Stimulated activated CD8-positive, alpha-beta memory T cell treated with anti-CD3 and anti-CD28 coated beads, Interleukin-7, amount 100 ng/mL, for 48 hours (primary cell): Measurements from ENCODE around the gene YARS2.

Source experiments
- DNase-seq, 2 donors: peaks; one replicate each; pipeline ENCODE4 v3.0.0-alpha.2; 2020; ENCODE audit warnings: low read depth in 1 of 2; ENCODE audit errors: extremely low read depth in 1 of 2

The YARS2 gene

GRCh38 chr12:32755654-32756475 lies at the start of gene YARS2:
Gene YARS2, minus strand, starts transcription at chr12:32755897. Its CDS starts 23 bp downstream, at chr12:32755874.
- peak; percentile 69 to 92 for DNase-seq

GRCh38 chr12:32804301-32804700 lies 48.6 kb upstream of the YARS2 start:
- no peak for DNase-seq

- DNase-seq, result no peak
Observed at GRCh38 chr12:32801269-32801980, 45.7 kb upstream of the YARS2 start.

- no peak for DNase-seq
Observed at GRCh38 chr12:32794281-32794680, 38.6 kb upstream of the YARS2 start.

- DNase-seq, result no peak
Observed at GRCh38 chr12:32789916-32790315, 34.2 kb upstream of the YARS2 start.

GRCh38 chr12:32789446-32789845 lies 33.7 kb upstream of the YARS2 start:
- DNase-seq, result no peak

GRCh38 chr12:32788405-32788804 lies 32.7 kb upstream of the YARS2 start:
- no peak for DNase-seq

- DNase-seq, result no peak
Observed at GRCh38 chr12:32785557-32785956, 29.9 kb upstream of the YARS2 start.

- DNase-seq, result no peak
Observed at GRCh38 chr12:32783029-32783428, 27.3 kb upstream of the YARS2 start.

GRCh38 chr12:32780071-32780470 lies 24.4 kb upstream of the YARS2 start:
- DNase-seq, result no peak

- DNase-seq, result no peak
Observed at GRCh38 chr12:32777691-32778175, 22.0 kb upstream of the YARS2 start.

GRCh38 chr12:32777159-32777558 lies 21.5 kb upstream of the YARS2 start:
- no peak for DNase-seq

- DNase-seq, result no peak
Observed at GRCh38 chr12:32776258-32776657, 20.6 kb upstream of the YARS2 start.

- DNase-seq, result no peak
Observed at GRCh38 chr12:32773691-32774090, 18.0 kb upstream of the YARS2 start.

GRCh38 chr12:32770141-32770540 lies 14.4 kb upstream of the YARS2 start:
- DNase-seq, result no peak

GRCh38 chr12:32768518-32768917 lies 12.8 kb upstream of the YARS2 start:
- DNase-seq, result no peak

GRCh38 chr12:32765906-32766305 lies 10.2 kb upstream of the YARS2 start:
- no peak for DNase-seq

- no peak for DNase-seq
Observed at GRCh38 chr12:32761716-32762115, 6.0 kb upstream of the YARS2 start.

- DNase-seq, result no peak
Observed at GRCh38 chr12:32757157-32757556, 1.5 kb upstream of the YARS2 start.

GRCh38 chr12:32756476-32757066 lies 874 bp upstream of the YARS2 start:
- DNase-seq, result no peak

- peak; percentile 44 to 52 for DNase-seq
Observed at GRCh38 chr12:32755051-32755653, 545 bp downstream of the YARS2 start.
